Mammary epithelial cell (primary cell): ENCODE data around the gene ZNF248.

ENCODE experiments used
- CTCF ChIP-seq, 2 donors: IDR thresholded peaks in 1 of 2; conservative IDR thresholded peaks in 1 of 2; 2 replicates each; pipeline ENCODE4 v1.5.1; 2011 to 2012; ENCODE audit warnings: inconsistent platforms in 2 of 2, low read length in 2 of 2, mild to moderate bottlenecking in 2 of 2, control low read depth in 1 of 2, low read depth in 1 of 2; ENCODE audit not compliant: insufficient read depth in 1 of 2; ENCODE audit errors: extremely low read depth in 1 of 2
- EZH2 ChIP-seq: IDR thresholded peaks from 2 replicates; pipeline ENCODE4 v1.6.1; 2012; ENCODE audit warnings: low read length, inconsistent platforms, borderline replicate concordance

GRCh38 chr10:37775612-37776011, 81.8 kb downstream of the ZNF248 start:
- TF ChIP-seq CTCF (conservative IDR thresholded peaks at IDR 0.05 in 1 of 2, IDR thresholded peaks at IDR 0.05 in 1 of 2; ENCODE audit: extremely low read depth in 1 of 2, insufficient read depth in 1 of 2, low read depth in 1 of 2, low read length in 2 of 2) (no peak), EZH2 (no peak)
